Stimulated activated CD8-positive, alpha-beta memory T cell treated with anti-CD3 and anti-CD28 coated beads, Interleukin-12 subunit alpha, Interleukin-12 subunit beta, amount 100 ng/mL, for 24 hours (primary cell): Measurements from ENCODE around the gene GALM.

Experiments used
- DNase-seq: peaks from one replicate; pipeline ENCODE4 v3.0.0-alpha.2; 2020; ENCODE audit errors: extremely low read depth

The GALM gene

DNA sequence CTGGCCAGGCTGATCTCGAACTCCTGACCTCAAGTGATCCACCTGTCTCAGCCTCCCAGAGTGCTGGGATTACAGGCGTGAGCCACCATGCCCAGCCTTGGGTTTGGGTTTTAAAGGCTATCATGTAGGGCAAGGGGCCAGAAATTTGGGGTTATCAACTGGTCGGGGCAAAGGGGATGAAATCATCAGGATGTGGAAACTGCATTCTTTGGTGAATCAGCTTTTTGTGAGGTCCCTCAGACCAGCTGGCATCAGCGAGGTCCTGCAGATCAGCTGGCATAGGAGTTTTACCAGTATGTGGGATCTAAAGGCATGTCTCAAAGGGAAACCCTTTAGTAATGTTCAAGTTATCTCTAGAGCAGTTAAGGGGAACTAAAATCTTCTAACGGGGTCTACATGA is 105.7 kb downstream of the GALM start:
- no peak for DNase-seq

DNA sequence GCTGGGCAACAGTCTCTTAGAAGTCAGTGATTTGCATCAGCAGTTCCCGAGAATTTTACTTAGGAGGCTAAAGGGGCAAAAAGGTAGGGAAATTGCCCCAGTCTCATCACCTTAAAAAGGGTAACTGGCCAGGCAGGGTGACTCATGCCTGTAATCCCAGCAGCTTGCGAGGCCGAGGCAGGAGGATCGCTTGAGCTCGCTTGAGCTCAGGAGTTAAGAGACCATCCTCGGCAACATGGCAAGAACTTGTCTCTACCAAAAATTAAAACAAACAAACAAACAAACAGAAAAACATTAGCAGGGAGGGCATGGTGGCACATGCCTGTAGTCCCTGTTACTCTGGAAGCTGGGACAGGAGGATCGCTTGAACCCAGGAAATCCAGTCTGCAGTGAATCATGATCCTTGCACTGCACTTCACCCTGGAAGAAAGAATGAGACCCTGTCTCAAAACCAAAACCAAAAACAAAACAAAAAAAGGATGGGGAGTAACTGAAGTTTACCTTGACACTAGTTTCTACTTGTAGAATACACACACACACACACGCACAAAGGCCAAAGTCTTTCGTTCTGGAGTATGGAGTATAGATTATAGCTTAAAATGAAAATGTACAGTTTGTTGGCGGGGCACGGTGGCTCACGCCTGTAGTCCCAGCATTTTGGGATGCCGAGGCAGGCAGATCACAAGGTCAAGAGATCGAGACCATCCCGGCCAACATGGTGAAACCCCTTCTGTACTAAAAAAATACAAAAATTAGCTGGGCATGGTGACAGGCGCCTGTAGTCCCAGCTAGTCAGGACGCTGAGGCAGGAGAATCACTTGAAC is 109.4 kb downstream of the GALM start:
- DNase-seq: no peak

DNA sequence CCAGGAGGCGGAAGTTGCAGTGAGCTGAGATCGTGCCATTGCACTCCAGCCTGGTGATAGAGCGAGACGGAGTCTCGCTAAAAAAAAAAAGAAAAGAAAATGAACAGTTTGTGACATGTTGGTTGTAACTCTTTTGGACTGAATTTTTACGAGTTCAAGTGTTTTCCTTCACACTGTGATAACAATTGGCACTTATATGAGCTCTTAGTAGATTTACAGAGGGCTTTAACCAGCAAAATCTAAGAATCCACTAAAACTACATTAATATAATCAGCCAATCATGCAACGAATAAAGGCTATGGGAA is 110.0 kb downstream of the GALM start:
- no peak for DNase-seq

DNA sequence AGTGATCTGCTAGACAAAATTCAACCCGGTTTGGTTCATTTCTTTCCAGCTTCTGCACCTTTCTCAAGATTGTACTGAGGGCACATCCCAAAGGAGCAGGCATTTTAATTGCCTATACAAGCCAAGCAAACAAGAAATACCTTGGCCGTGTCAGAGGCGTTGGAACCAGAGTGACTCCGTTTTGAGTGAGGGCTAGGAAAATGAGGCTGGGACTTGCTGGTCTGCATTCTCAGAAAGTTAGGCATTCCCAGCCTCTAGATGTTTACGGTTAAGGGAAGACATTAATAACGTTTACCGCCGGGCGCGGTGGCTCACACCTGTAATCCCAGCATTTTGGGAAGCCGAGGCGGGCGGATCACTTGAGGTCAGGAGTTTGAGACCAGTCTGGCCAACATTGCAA is 110.6 kb downstream of the GALM start:
- no peak for DNase-seq

DNA sequence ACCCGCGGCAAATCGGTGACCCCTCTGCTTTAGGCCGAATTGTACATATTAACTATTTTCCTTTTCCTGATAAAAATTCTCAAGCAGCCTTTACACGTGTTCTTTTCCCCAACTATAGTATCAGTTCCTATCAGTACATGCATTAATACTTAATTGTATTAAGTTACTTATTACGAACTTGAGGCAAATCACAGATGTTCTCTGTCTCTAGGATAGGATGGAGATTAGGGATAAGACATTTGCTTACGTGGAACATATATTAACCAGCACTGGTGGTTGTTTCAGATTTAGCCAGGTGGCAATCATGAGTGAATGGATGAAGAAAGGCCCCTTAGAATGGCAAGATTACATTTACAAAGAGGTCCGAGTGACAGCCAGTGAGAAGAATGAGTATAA is 112.8 kb downstream of the GALM start:
- no peak for DNase-seq

DNA sequence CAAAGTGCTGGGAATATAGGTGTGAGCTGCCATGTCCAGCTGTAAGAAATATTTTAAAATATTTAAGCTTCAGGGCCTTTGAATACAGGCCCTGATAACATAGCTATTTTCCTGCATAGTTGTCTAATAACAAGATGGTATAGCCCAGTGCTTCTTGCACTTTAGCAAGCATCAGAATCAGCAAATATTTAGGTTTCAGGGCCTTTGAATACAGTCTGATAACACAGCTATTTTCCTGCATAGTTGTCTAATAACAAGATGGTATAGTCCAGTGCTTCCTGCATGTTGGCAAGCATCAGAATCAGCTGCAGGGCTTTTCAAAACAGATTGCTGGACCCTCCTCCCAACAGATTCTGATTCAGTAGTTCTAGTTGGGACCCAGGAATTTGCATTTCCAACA is 117.7 kb downstream of the GALM start:
- no peak for DNase-seq
